ENCODE results near the gene IFT43. TPM values are rescaled to one million over a fixed set of nuclear protein-coding genes. Genes with fewer than 3 reads are reported as not detected.

Gene IFT43
- total RNA-seq, 1 experiment from 2014 or later, result 18.6 TPM

DNA sequence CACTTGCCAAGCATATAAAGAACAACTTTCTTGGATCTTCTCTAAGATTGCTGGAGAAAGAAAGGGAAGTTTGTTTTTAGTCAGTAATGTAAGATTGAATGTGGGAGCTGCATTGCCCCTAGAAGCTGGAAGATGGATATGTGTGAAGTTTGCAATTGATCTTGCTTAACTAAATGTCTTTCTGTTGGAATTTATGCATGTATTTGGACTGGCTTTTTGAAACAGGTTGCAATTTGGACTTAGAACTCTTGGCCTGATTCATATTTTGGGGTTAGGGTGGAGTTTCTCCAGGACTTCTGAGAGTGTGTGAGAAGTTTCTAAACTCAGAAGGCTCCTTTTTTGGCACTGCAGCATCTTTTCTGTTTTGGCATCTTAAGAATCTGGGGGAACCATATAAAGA is 26.4 kb downstream of the IFT43 start:
- no peak overlapping the region for H4K8ac ChIP-seq (replicated peaks; ENCODE audit: insufficient read length, low read depth, low read length)
- TF ChIP-seq, protein P1, sequence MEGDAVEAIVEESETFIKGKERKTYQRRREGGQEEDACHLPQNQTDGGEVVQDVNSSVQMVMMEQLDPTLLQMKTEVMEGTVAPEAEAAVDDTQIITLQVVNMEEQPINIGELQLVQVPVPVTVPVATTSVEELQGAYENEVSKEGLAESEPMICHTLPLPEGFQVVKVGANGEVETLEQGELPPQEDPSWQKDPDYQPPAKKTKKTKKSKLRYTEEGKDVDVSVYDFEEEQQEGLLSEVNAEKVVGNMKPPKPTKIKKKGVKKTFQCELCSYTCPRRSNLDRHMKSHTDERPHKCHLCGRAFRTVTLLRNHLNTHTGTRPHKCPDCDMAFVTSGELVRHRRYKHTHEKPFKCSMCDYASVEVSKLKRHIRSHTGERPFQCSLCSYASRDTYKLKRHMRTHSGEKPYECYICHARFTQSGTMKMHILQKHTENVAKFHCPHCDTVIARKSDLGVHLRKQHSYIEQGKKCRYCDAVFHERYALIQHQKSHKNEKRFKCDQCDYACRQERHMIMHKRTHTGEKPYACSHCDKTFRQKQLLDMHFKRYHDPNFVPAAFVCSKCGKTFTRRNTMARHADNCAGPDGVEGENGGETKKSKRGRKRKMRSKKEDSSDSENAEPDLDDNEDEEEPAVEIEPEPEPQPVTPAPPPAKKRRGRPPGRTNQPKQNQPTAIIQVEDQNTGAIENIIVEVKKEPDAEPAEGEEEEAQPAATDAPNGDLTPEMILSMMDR (conservative IDR thresholded peaks at IDR 0.05), result no peak
- no peaks in the 10 kb centered on the region for H4K20me1 ChIP-seq (ENCODE audit: control insufficient read depth, insufficient read depth, insufficient read length)
- H2AK5ac ChIP-seq (ENCODE audit: insufficient read length, low read length), result no peak overlapping the region
- no peak overlapping the region for H3T11ph ChIP-seq (ENCODE audit: low read length)
- no peak overlapping the region for H3K14ac ChIP-seq (ENCODE audit: insufficient read depth, low read length)
- no peak for DNase-seq
- no peak overlapping the region for H3K4ac ChIP-seq (ENCODE audit: low read depth, low read length)
- no peaks in the 10 kb centered on the region for H3K27me3 Mint-ChIP-seq (ENCODE audit: low read depth)
- H3K23me2 ChIP-seq (ENCODE audit: insufficient read length, low read depth, low read length, poor library complexity, severe bottlenecking), result no peaks in the 10 kb centered on the region
- no peak overlapping the region for H3K23ac ChIP-seq (ENCODE audit: insufficient read length, low read depth, low read length)
- H2BK12ac ChIP-seq (ENCODE audit: insufficient read length, low read depth, low read length), result no peak overlapping the region
- no peak overlapping the region for H3K18ac ChIP-seq (ENCODE audit: insufficient read length, low read depth, low read length)
- H3K9me3 Mint-ChIP-seq, result no peaks in the 10 kb centered on the region
- H3K36me3 Mint-ChIP-seq (ENCODE audit: insufficient read depth in 1 of 3, low read depth in 3 of 3), result peaks cover 0 to 25% (median 10%) of the 10 kb centered on the region in 3 experiments; a peak in 5 of 7 replicates
- no peak overlapping the region for H3K27ac ChIP-seq (ENCODE audit: insufficient read length, low read depth, low read length)
- no peak overlapping the region for H3K9ac ChIP-seq (ENCODE audit: extremely low read depth, insufficient read length, low read length)
- H2AFZ ChIP-seq (ENCODE audit: low read length), result no peak overlapping the region
- H2BK120ac ChIP-seq (ENCODE audit: low read depth, low read length, poor library complexity, severe bottlenecking), result no peak overlapping the region
- no peak overlapping the region for H3K4me3 Mint-ChIP-seq
- H3K79me1 ChIP-seq (ENCODE audit: insufficient read depth, low read depth, low read length, poor library complexity, severe bottlenecking), result no peaks in the 10 kb centered on the region
- 0 out of 2 replicates have a peak, but pooled peaks cover 2% of the 10 kb centered on the region for H3K4me1 ChIP-seq (ENCODE audit: insufficient read depth, low read length)
- H4K5ac ChIP-seq (ENCODE audit: insufficient read length, low read depth, low read length), result no peak overlapping the region
- no peak overlapping the region for H2BK20ac ChIP-seq (ENCODE audit: low read depth, low read length, poor library complexity, severe bottlenecking)
- no peak overlapping the region for H4K91ac ChIP-seq (ENCODE audit: insufficient read length, low read depth, low read length)
- no peak overlapping the region for H3K27ac Mint-ChIP-seq
- no peak overlapping the region for H3K4me2 ChIP-seq (ENCODE audit: insufficient read depth, insufficient read length, low read length)
- no peak overlapping the region for H2BK5ac ChIP-seq (ENCODE audit: insufficient read length, low read length)
- no peak overlapping the region for H2BK15ac ChIP-seq (ENCODE audit: low read depth, low read length)
- H3K27me3 ChIP-seq (ENCODE audit: insufficient read depth, low read length), result no peaks in the 10 kb centered on the region
- peaks cover 13 to 21% of the 10 kb centered on the region in 2 experiments for H3K4me1 Mint-ChIP-seq
- no peaks in the 10 kb centered on the region for H3K9me3 ChIP-seq (ENCODE audit: control insufficient read depth, low read depth, low read length)
- no peak overlapping the region for H3K56ac ChIP-seq (ENCODE audit: insufficient read length, low read depth, low read length)
- H3K79me2 ChIP-seq (ENCODE audit: insufficient read depth, low read length), result no peaks in the 10 kb centered on the region
